Osteoblast (primary cell): ENCODE measurements around the gene HNRNPL. TPM values are rescaled to one million over a fixed set of nuclear protein-coding genes. Genes with fewer than 3 reads are reported as not detected.
A peak's percentile ranks its signal among the peaks of the same experiment; 100 is the strongest.

ENCODE experiments used
- DNase-seq: peaks from one replicate; pipeline ENCODE4 v3.0.0; 2011; ENCODE audit warnings: low spot score, mixed read lengths; ENCODE audit not compliant: insufficient read length; ENCODE audit errors: missing footprints
- H2AFZ ChIP-seq: 2 replicates; pipeline ENCODE4 v1.6.0; 2011; ENCODE audit warnings: mild to moderate bottlenecking, low read length
- H3K27ac ChIP-seq: 2 replicates; pipeline ENCODE4 v1.5.1; 2011; ENCODE audit warnings: mild to moderate bottlenecking, low read depth, low read length, moderate library complexity
- H3K27me3 ChIP-seq: 2 replicates; pipeline ENCODE4 v1.6.0; 2012; ENCODE audit warnings: mild to moderate bottlenecking, control low read depth, inconsistent platforms, low read length, moderate library complexity; ENCODE audit not compliant: insufficient read depth
- H3K36me3 ChIP-seq: 2 replicates; pipeline ENCODE4 v1.5.1; 2011; ENCODE audit warnings: mild to moderate bottlenecking, low read length, control low read depth, moderate library complexity; ENCODE audit not compliant: insufficient read depth
- H3K4me1 ChIP-seq: 2 replicates; pipeline ENCODE4 v1.5.1; 2011; ENCODE audit warnings: mild to moderate bottlenecking, low read length, control low read depth, moderate library complexity; ENCODE audit not compliant: insufficient read depth
- H3K4me2 ChIP-seq: 2 replicates; pipeline ENCODE4 v1.6.0; 2011; ENCODE audit warnings: mild to moderate bottlenecking, low read length; ENCODE audit not compliant: insufficient read depth
- H3K4me3 ChIP-seq: fragments of 200-600 bp; sonication (generic); 3 replicates; pipeline ENCODE4 v1.5.1; 2012; ENCODE audit warnings: mild to moderate bottlenecking, low read length, inconsistent platforms; ENCODE audit not compliant: insufficient read depth
- H3K79me2 ChIP-seq: 2 replicates; pipeline ENCODE4 v1.6.0; 2012; ENCODE audit warnings: mild to moderate bottlenecking, low read length, control low read depth, inconsistent platforms; ENCODE audit not compliant: insufficient read depth
- H3K9me3 ChIP-seq: 2 replicates; pipeline ENCODE4 v1.5.1; 2011; ENCODE audit warnings: low read depth, low read length, control low read depth
- H4K20me1 ChIP-seq: 2 replicates; pipeline ENCODE4 v1.6.0; 2012; ENCODE audit warnings: mild to moderate bottlenecking, low read length, control low read depth; ENCODE audit not compliant: insufficient read depth
- CTCF ChIP-seq: IDR thresholded peaks from 2 replicates; pipeline ENCODE4 v1.5.1; 2011; ENCODE audit warnings: mild to moderate bottlenecking, low read depth, low read length, moderate library complexity; ENCODE audit errors: extremely low read depth
- total RNA-seq: library from RNA; depleted of rRNA; stranded (reverse); fragments of >200 nt; gene quantifications from 2 replicates; pipeline ENCODE4 v1.2.3, GENCODE V29; 2012

HNRNPL gene
- total RNA-seq, 1 donor, result 188 TPM

- DNase-seq, result peak; percentile 51
- Histone ChIP-seq H3K4me3 (no peak overlapping the region), H3K4me1 (no peaks in the 10 kb centered on the region), H2AFZ (no peak overlapping the region), H3K27me3 (no peaks in the 10 kb centered on the region), H3K79me2 (no peaks in the 10 kb centered on the region), H3K36me3 (no peaks in the 10 kb centered on the region), H3K4me2 (no peak overlapping the region), H3K9me3 (no peaks in the 10 kb centered on the region), H3K27ac (no peak overlapping the region), H4K20me1 (no peaks in the 10 kb centered on the region)
- no peak for TF ChIP-seq CTCF
These were observed 30.4 kb downstream of the HNRNPL start for GRCh38 chr19:38819231-38819920.

- no peak for TF ChIP-seq CTCF
- Histone ChIP-seq H3K27me3 (no peaks in the 10 kb centered on the region), H3K4me1 (no peaks in the 10 kb centered on the region), H3K4me2 (no peak overlapping the region), H4K20me1 (no peaks in the 10 kb centered on the region), H3K79me2 (no peaks in the 10 kb centered on the region), H3K9me3 (no peaks in the 10 kb centered on the region), H3K36me3 (no peaks in the 10 kb centered on the region), H3K27ac (no peak overlapping the region), H3K4me3 (no peak overlapping the region), H2AFZ (no peak overlapping the region)
- peak; percentile 51 for DNase-seq
These were observed 32.7 kb downstream of the HNRNPL start for GRCh38 chr19:38817081-38817480.

GRCh38 chr19:38816131-38816750 lies 33.5 kb downstream of the HNRNPL start:
- Histone ChIP-seq H3K9me3 (no peaks in the 10 kb centered on the region), H3K4me3 (no peak overlapping the region), H3K27me3 (no peaks in the 10 kb centered on the region), H2AFZ (no peak overlapping the region), H3K4me1 (no peaks in the 10 kb centered on the region), H3K79me2 (no peaks in the 10 kb centered on the region), H3K36me3 (no peaks in the 10 kb centered on the region), H3K4me2 (no peak overlapping the region), H4K20me1 (no peaks in the 10 kb centered on the region), H3K27ac (no peak overlapping the region)
- peak; percentile 84 for DNase-seq
- TF ChIP-seq CTCF, result no peak
